Caco-2 (cell line): ENCODE data around the gene TKFC. TPM values are rescaled to one million over a fixed set of nuclear protein-coding genes. Genes with fewer than 3 reads are reported as not detected.

ENCODE experiments used
- total RNA-seq: library from RNA; stranded (reverse); gene quantifications from 2 replicates; pipeline ENCODE4 v1.2.3, GENCODE V29; 2022

The TKFC gene
- total RNA-seq, 1 experiment from 2014 or later = 99.0 TPM

Other genes starting within 250 kb of the TKFC start
- not detected in 2 replicates for gene CD5, start 230.7 kb upstream of the TKFC start, total RNA-seq
- 36.0 and 36.3 TPM in 2 replicates for gene VPS37C, start 171.8 kb upstream of the TKFC start, total RNA-seq
- not detected in 2 replicates for gene PGA3, start 129.7 kb upstream of the TKFC start, total RNA-seq
- not detected in 2 replicates for gene PGA4, start 110.9 kb upstream of the TKFC start, total RNA-seq
- not detected in 2 replicates for gene PGA5, start 92.1 kb upstream of the TKFC start, total RNA-seq
- gene VWCE, start 37.9 kb upstream of the TKFC start, total RNA-seq = 17.7 and 18.6 TPM in 2 replicates
- 284 and 303 TPM in 2 replicates for gene DDB1, start 123 bp upstream of the TKFC start, total RNA-seq
- gene CYB561A3, start 28.7 kb downstream of the TKFC start, total RNA-seq = 33.6 and 34.9 TPM in 2 replicates
- gene TMEM138, start 29.1 kb downstream of the TKFC start, total RNA-seq = 46.3 and 48.3 TPM in 2 replicates
- gene TMEM216, start 59.4 kb downstream of the TKFC start, total RNA-seq = 27.1 and 27.5 TPM in 2 replicates
- gene CPSF7, start 96.7 kb downstream of the TKFC start, total RNA-seq = 123 and 128 TPM in 2 replicates
- gene SDHAF2, start 96.9 kb downstream of the TKFC start, total RNA-seq = 49.2 and 52.1 TPM in 2 replicates
- gene LRRC10B, start 175.5 kb downstream of the TKFC start, total RNA-seq = 0.34 TPM in 1 of 2 replicates, not detected in the other
- gene SYT7, start 247.8 kb downstream of the TKFC start, total RNA-seq = 32.8 and 33.5 TPM in 2 replicates